ENCODE data around the gene SPACA9. TPM values are rescaled to one million over a fixed set of nuclear protein-coding genes. Genes with fewer than 3 reads are reported as not detected.

SPACA9 gene
- total RNA-seq, 6 experiments from 2014 or later: 0.86 to 2.0 (median 1.3) TPM

GRCh38 chr9:132886334-132886725, 7.6 kb downstream of the SPACA9 start:
- DNase-seq (no peak), ATAC-seq (no peak)
- Histone ChIP-seq H3K4me1 (no peaks in the 10 kb centered on the region), H3K9me3 (no peaks in the 10 kb centered on the region), H3K4me3 (no peak overlapping the region), H3K36me3 (no peaks in the 10 kb centered on the region), H3K27me3 (no peaks in the 10 kb centered on the region), H3K27ac (no peak overlapping the region)
- TF ChIP-seq CTCF (IDR thresholded peaks at IDR 0.05): no peak
- TF ChIP-seq POLR2A (IDR thresholded peaks at IDR 0.05): no peak
- intact Hi-C loops (cut with DNase I): no loop called here
- WGBS (ENCODE audit: insufficient coverage, low coverage, low lambda C conversion rate, missing lambda C conversion rate): 92% methylated on average over 5 of the region's 6 CpGs

- Histone ChIP-seq H3K36me3 (no peaks in the 10 kb centered on the region), H3K9me3 (no peaks in the 10 kb centered on the region), H3K27ac (no peak overlapping the region), H3K27me3 (no peaks in the 10 kb centered on the region), H3K4me3 (no peak overlapping the region), H3K4me1 (no peaks in the 10 kb centered on the region)
- TF ChIP-seq CTCF (IDR thresholded peaks at IDR 0.05): no peak
- no peak for TF ChIP-seq POLR2A (IDR thresholded peaks at IDR 0.05)
- DNase-seq (no peak), ATAC-seq (no peak)
- intact Hi-C loops (cut with DNase I): no loop called here
- WGBS (ENCODE audit: insufficient coverage, low coverage, low lambda C conversion rate, missing lambda C conversion rate): 97% methylated on average over 5 of the region's 18 CpGs
These were observed 8.8 kb downstream of the SPACA9 start for GRCh38 chr9:132887181-132888120.

GRCh38 chr9:132888151-132888550, 9.5 kb downstream of the SPACA9 start:
- Histone ChIP-seq H3K9me3 (no peaks in the 10 kb centered on the region), H3K27me3 (no peaks in the 10 kb centered on the region), H3K27ac (no peak overlapping the region), H3K36me3 (no peaks in the 10 kb centered on the region), H3K4me1 (no peaks in the 10 kb centered on the region), H3K4me3 (no peak overlapping the region)
- peak in 1 of 4 donors; percentile 11 for ATAC-seq
- intact Hi-C loops (cut with DNase I): no loop called here
- no peak for DNase-seq
- 100% methylated on average over 1 of the region's 18 CpGs for WGBS (ENCODE audit: insufficient coverage, low coverage, low lambda C conversion rate, missing lambda C conversion rate)
- TF ChIP-seq CTCF (IDR thresholded peaks at IDR 0.05) (no peak), POLR2A (IDR thresholded peaks at IDR 0.05) (no peak)

GRCh38 chr9:132892400-132892799, 13.7 kb downstream of the SPACA9 start:
- Histone ChIP-seq H3K4me1 (no peaks in the 10 kb centered on the region), H3K36me3 (peaks cover 0 to 26% (median 12%) of the 10 kb centered on the region in 4 donors), H3K27ac (no peak overlapping the region), H3K4me3 (no peak overlapping the region), H3K9me3 (no peaks in the 10 kb centered on the region), H3K27me3 (no peaks in the 10 kb centered on the region)
- no peak for TF ChIP-seq POLR2A (IDR thresholded peaks at IDR 0.05)
- no peak for TF ChIP-seq CTCF (IDR thresholded peaks at IDR 0.05)
- DNase-seq: no peak
- intact Hi-C loops (cut with DNase I): no loop called here
- no peak for ATAC-seq
- WGBS (ENCODE audit: insufficient coverage, low coverage, low lambda C conversion rate, missing lambda C conversion rate): 78% methylated on average over 8 of the region's 9 CpGs

Data from right lobe of liver (tissue), 6 donors.